DOHH2 (cell line): ENCODE measurements around the gene TNFRSF9.
A peak's percentile ranks its signal among the peaks of the same experiment; 100 is the strongest.

Source experiments
- H3F3A ChIP-seq: fragments of 200-600 bp; sonication (generic), shearing (Covaris generic); 2 replicates; pipeline ENCODE4 v1.6.0; 2016; ENCODE audit warnings: antibody characterized with exemption, mild to moderate bottlenecking; ENCODE audit not compliant: control insufficient read depth, insufficient read depth
- H3K27ac ChIP-seq: fragments of 200-600 bp; sonication (generic); 2 replicates; pipeline ENCODE4 v1.5.1; 2014; ENCODE audit warnings: low read depth, mild to moderate bottlenecking, low read length, moderate library complexity
- H3K27me3 ChIP-seq: fragments of 200-600 bp; sonication (generic); 2 replicates; pipeline ENCODE4 v1.6.1; 2014; ENCODE audit warnings: mild to moderate bottlenecking, low read length, mixed read lengths; ENCODE audit not compliant: control insufficient read depth
- H3K36me3 ChIP-seq: fragments of 200-600 bp; sonication (generic); 2 replicates; pipeline ENCODE4 v1.6.1; 2014; ENCODE audit warnings: mild to moderate bottlenecking, low read length, moderate library complexity, mixed read lengths; ENCODE audit not compliant: control insufficient read depth
- H3K4me1 ChIP-seq: fragments of 200-600 bp; sonication (generic); 2 replicates; pipeline ENCODE4 v1.6.1; 2014; ENCODE audit warnings: mild to moderate bottlenecking, low read length, mixed read lengths; ENCODE audit not compliant: control insufficient read depth
- H3K4me2 ChIP-seq: fragments of 200-600 bp; sonication (generic); 2 replicates; pipeline ENCODE4 v1.6.0; 2014; ENCODE audit warnings: mild to moderate bottlenecking, low read length, moderate library complexity
- H3K4me3 ChIP-seq: fragments of 200-600 bp; sonication (generic); 2 replicates; pipeline ENCODE4 v1.5.1; 2014; ENCODE audit warnings: mild to moderate bottlenecking, low read length, mixed read lengths
- H3K79me2 ChIP-seq: fragments of 200-600 bp; sonication (generic); 2 replicates; pipeline ENCODE4 v1.6.1; 2014; ENCODE audit warnings: mild to moderate bottlenecking, low read length, mixed read lengths; ENCODE audit not compliant: control insufficient read depth
- H3K9me2 ChIP-seq: fragments of 200-600 bp; sonication (generic); replicated peaks from 2 replicates; pipeline ENCODE4 v1.6.1; 2014; ENCODE audit warnings: mild to moderate bottlenecking, low read length, mixed read lengths; ENCODE audit not compliant: control insufficient read depth
- H3K9me3 ChIP-seq: fragments of 200-600 bp; sonication (generic); 2 replicates; pipeline ENCODE4 v1.6.1; 2014; ENCODE audit warnings: antibody characterized with exemption, low read length, mixed read lengths; ENCODE audit not compliant: control insufficient read depth, insufficient read depth
- H4K20me1 ChIP-seq: fragments of 200-600 bp; sonication (generic); 2 replicates; pipeline ENCODE4 v1.6.0; 2014; ENCODE audit warnings: low read depth, mild to moderate bottlenecking, antibody characterized with exemption, low read length, moderate library complexity; ENCODE audit not compliant: control insufficient read depth, insufficient read depth
- CTCF ChIP-seq: fragments of 200-600 bp; sonication (generic); IDR thresholded peaks from one replicate; pipeline ENCODE4 v1.5.1; 2014; ENCODE audit warnings: antibody characterized with exemption, mild to moderate bottlenecking, low read depth, low read length; ENCODE audit not compliant: poor library complexity, severe bottlenecking
- EZH2phosphoT487 ChIP-seq: fragments of 200-600 bp; sonication (generic); IDR thresholded peaks from 2 replicates; pipeline ENCODE4 v1.6.1; 2017; ENCODE audit warnings: borderline replicate concordance, mild to moderate bottlenecking, antibody characterized with exemption, low read length, moderate library complexity, mixed read lengths

The TNFRSF9 gene

GRCh38 chr1:7970246-7970645 lies 29.6 kb upstream of the TNFRSF9 start:
- no peak for TF ChIP-seq CTCF
- no peak for TF ChIP-seq EZH2phosphoT487

GRCh38 chr1:7967651-7968050 lies 27.0 kb upstream of the TNFRSF9 start:
- TF ChIP-seq CTCF (no peak), EZH2phosphoT487 (no peak)
- Histone ChIP-seq H3K9me2 (no peaks in the 10 kb centered on the region), H3K4me1 (peaks cover 23% of the 10 kb centered on the region), H4K20me1 (no peaks in the 10 kb centered on the region; the same call in 1 of the 2 replicates), H3K79me2 (peaks cover 79% of the 10 kb centered on the region), H3K4me2 (no peak overlapping the region; the same call in 1 of the 2 replicates), H3F3A (no peaks in the 10 kb centered on the region), H3K9me3 (no peaks in the 10 kb centered on the region), H3K27ac (no peak overlapping the region), H3K4me3 (no peak overlapping the region), H3K36me3 (peaks cover 92% of the 10 kb centered on the region), H3K27me3 (no peaks in the 10 kb centered on the region)

More at GRCh38 chr1:7970246-7970645, 29.6 kb upstream of the TNFRSF9 start:
- Histone ChIP-seq H3K9me2 (no peaks in the 10 kb centered on the region), H3F3A (no peaks in the 10 kb centered on the region), H3K4me3 (no peak overlapping the region), H3K4me1 (peaks cover 14% of the 10 kb centered on the region), H4K20me1 (no peaks in the 10 kb centered on the region; the same call in 1 of the 2 replicates), H3K27ac (no peak overlapping the region), H3K79me2 (peaks cover 55% of the 10 kb centered on the region), H3K36me3 (peaks cover 72% of the 10 kb centered on the region), H3K27me3 (no peaks in the 10 kb centered on the region), H3K4me2 (no peak overlapping the region), H3K9me3 (no peaks in the 10 kb centered on the region)

- H3F3A ChIP-seq, result no peaks in the 10 kb centered on the region
- H3K79me2 ChIP-seq, result peaks cover 82% of the 10 kb centered on the region
- peaks cover 88% of the 10 kb centered on the region for H3K36me3 ChIP-seq
- H3K27ac ChIP-seq, result no peak overlapping the region
- no peak overlapping the region for H3K4me3 ChIP-seq
- H3K9me2 ChIP-seq, result no peaks in the 10 kb centered on the region
- H3K27me3 ChIP-seq, result no peaks in the 10 kb centered on the region
- H3K4me1 ChIP-seq, result peaks cover 26% of the 10 kb centered on the region
- H4K20me1 ChIP-seq, result no peaks in the 10 kb centered on the region; the same call in 1 of the 2 replicates
- TF ChIP-seq EZH2phosphoT487 (no peak), CTCF (no peak)
- no peaks in the 10 kb centered on the region for H3K9me3 ChIP-seq
- H3K4me2 ChIP-seq, result peak overlapping the region; percentile 20
These were observed 26.6 kb upstream of the TNFRSF9 start for GRCh38 chr1:7967196-7967595.
